IPS-NIHi7 (cell line): Measurements from ENCODE around the gene EGLN3.
A peak's percentile ranks its signal among the peaks of the same experiment; 100 is the strongest.

Experiments
- DNase-seq: peaks from one replicate; pipeline ENCODE4 v3.0.0; 2012; ENCODE audit warnings: mixed read lengths; ENCODE audit errors: extremely low spot score

EGLN3 gene

GRCh38 chr14:33914676-33915516 lies 36.0 kb downstream of the EGLN3 start:
- peak; percentile 33 for DNase-seq

- no peak for DNase-seq
Observed at GRCh38 chr14:33911046-33911445, 39.8 kb downstream of the EGLN3 start.

- no peak for DNase-seq
Observed at GRCh38 chr14:33910435-33910834, 40.4 kb downstream of the EGLN3 start.

GRCh38 chr14:33909380-33910084 lies 41.3 kb downstream of the EGLN3 start:
- no peak for DNase-seq

- DNase-seq = peak; percentile 30
Observed at GRCh38 chr14:33908540-33909223, 42.2 kb downstream of the EGLN3 start.

GRCh38 chr14:33906968-33907367 lies 43.9 kb downstream of the EGLN3 start:
- no peak for DNase-seq

GRCh38 chr14:33904609-33905008 lies 46.3 kb downstream of the EGLN3 start:
- no peak for DNase-seq

- no peak for DNase-seq
Observed at GRCh38 chr14:33903369-33903768, 47.5 kb downstream of the EGLN3 start.

- DNase-seq = no peak
Observed at GRCh38 chr14:33902363-33902762, 48.5 kb downstream of the EGLN3 start.

GRCh38 chr14:33901426-33902155 lies 49.3 kb downstream of the EGLN3 start:
- no peak for DNase-seq

GRCh38 chr14:33900706-33901105 lies 50.2 kb downstream of the EGLN3 start:
- no peak for DNase-seq

GRCh38 chr14:33899723-33900341 lies 51.0 kb downstream of the EGLN3 start:
- no peak for DNase-seq

- no peak for DNase-seq
Observed at GRCh38 chr14:33897878-33898535, 52.9 kb downstream of the EGLN3 start.

- no peak for DNase-seq
Observed at GRCh38 chr14:33897382-33897781, 53.5 kb downstream of the EGLN3 start.

- no peak for DNase-seq
Observed at GRCh38 chr14:33894339-33894738, 56.5 kb downstream of the EGLN3 start.

- DNase-seq = no peak
Observed at GRCh38 chr14:33891700-33892099, 59.2 kb downstream of the EGLN3 start.

GRCh38 chr14:33884916-33885315 lies 66.0 kb downstream of the EGLN3 start:
- DNase-seq = no peak

GRCh38 chr14:33880330-33880729 lies 70.5 kb downstream of the EGLN3 start:
- DNase-seq = no peak

GRCh38 chr14:33879684-33880286 lies 71.1 kb downstream of the EGLN3 start:
- no peak for DNase-seq

GRCh38 chr14:33876274-33876673 lies 74.6 kb downstream of the EGLN3 start:
- DNase-seq = no peak
